T-cell (primary cell): ENCODE results near the gene KANSL1. TPM values are rescaled to one million over a fixed set of nuclear protein-coding genes. Genes with fewer than 3 reads are reported as not detected.
A peak's percentile ranks its signal among the peaks of the same experiment; 100 is the strongest.

ENCODE experiments used
- ATAC-seq, 4 experiments: fragments of 200-7000 bp in 3 of 4; fragments of 150-1000 bp in 1 of 4; cut with Tn5 transposase; replicated peaks in 1 of 4; 1 replicate in 3 of 4; 2 replicates in 1 of 4; pipeline ENCODE4 v1.10.0; 2021; ENCODE audit warnings: moderate library complexity in 3 of 4, mild to moderate bottlenecking in 2 of 4, moderate number of reproducible peaks in 1 of 4
- CTCF ChIA-PET, 2 donors: fragments of 300-600 bp; sonication (Branson Sonifier 250); formaldehyde crosslinking; loops; one replicate each; lab custom pipeline; 2022; ENCODE audit warnings: antibody characterized with exemption in 2 of 2; lab: Charles Lee
- POLR2A ChIA-PET, 2 donors: fragments of 300-600 bp; sonication (Branson Sonifier 250); formaldehyde crosslinking; loops; one replicate each; lab custom pipeline; 2022; ENCODE audit warnings: antibody characterized with exemption in 2 of 2; lab: Charles Lee
- DNase-seq, 35 experiments: peaks; one replicate each; pipeline versions ENCODE4 v3.0.0 to v3.0.0-alpha.2; 2013 to 2023
- H3K27ac ChIP-seq: one replicate; pipeline ENCODE4 v1.5.1; 2013; ENCODE audit warnings: low read length
- H3K27me3 ChIP-seq, 2 experiments: replicated peaks in 1 of 2; 1 replicate in 1 of 2; 2 replicates in 1 of 2; pipeline versions ENCODE4 v1.6.1 to v1.7.0; 2013; ENCODE audit warnings: low read length in 1 of 2, mixed read lengths in 1 of 2; ENCODE audit not compliant: control insufficient read depth in 2 of 2, insufficient read depth in 2 of 2; ENCODE audit errors: extremely low read depth in 1 of 2
- H3K36me3 ChIP-seq, 2 donors: 1 replicate in 1 of 2; 2 replicates in 1 of 2; pipeline versions ENCODE4 v1.6.1 to v1.7.0; 2013; ENCODE audit warnings: low read length in 1 of 2; ENCODE audit not compliant: control insufficient read depth in 2 of 2, insufficient read depth in 1 of 2; ENCODE audit errors: extremely low read depth in 1 of 2
- H3K4me1 ChIP-seq, 2 experiments: 1 replicate in 1 of 2; 2 replicates in 1 of 2; pipeline versions ENCODE4 v1.6.1 to v1.7.0; 2013; ENCODE audit warnings: low read length in 2 of 2, mixed read lengths in 1 of 2; ENCODE audit not compliant: insufficient read depth in 2 of 2, control insufficient read depth in 1 of 2; ENCODE audit errors: extremely low read depth in 1 of 2
- H3K4me3 ChIP-seq, 2 donors: 1 replicate in 1 of 2; 2 replicates in 1 of 2; pipeline versions ENCODE4 v1.5.1 to v1.7.0; 2013; ENCODE audit warnings: mild to moderate bottlenecking in 2 of 2, low read length in 1 of 2, moderate library complexity in 1 of 2; ENCODE audit not compliant: control insufficient read depth in 1 of 2; ENCODE audit errors: extremely low read depth in 1 of 2
- H3K9me3 ChIP-seq: 2 replicates; pipeline ENCODE4 v1.7.0; 2013
- H3K27ac Mint-ChIP-seq, 2 donors: one replicate each; pipeline ENCODE4 v1.8.0; 2020 to 2021; ENCODE audit warnings: mild to moderate bottlenecking in 2 of 2, mixed read lengths in 2 of 2
- H3K27me3 Mint-ChIP-seq, 2 donors: one replicate each; pipeline ENCODE4 v1.8.0; 2021 to 2022; ENCODE audit warnings: mixed read lengths in 2 of 2
- H3K36me3 Mint-ChIP-seq: one replicate; pipeline ENCODE4 v1.8.0; 2021; ENCODE audit warnings: mixed read lengths
- H3K4me1 Mint-ChIP-seq, 3 donors: one replicate each; pipeline ENCODE4 v1.8.0; 2020 to 2022; ENCODE audit warnings: mixed read lengths in 3 of 3, mild to moderate bottlenecking in 1 of 3
- H3K4me3 Mint-ChIP-seq, 3 donors: one replicate each; pipeline ENCODE4 v1.8.0; 2020 to 2022; ENCODE audit warnings: mild to moderate bottlenecking in 3 of 3, mixed read lengths in 3 of 3, moderate library complexity in 3 of 3
- H3K9me3 Mint-ChIP-seq, 3 donors: one replicate each; pipeline ENCODE4 v1.8.0; 2020 to 2022; ENCODE audit warnings: mixed read lengths in 3 of 3
- WGBS: methylation state at CpG from one replicate; pipeline ENCODE4 v1.1.5; 2013; ENCODE audit warnings: missing lambda C conversion rate; ENCODE audit not compliant: insufficient coverage; 5-methylcytosine and 5-hydroxymethylcytosine counted together
- total RNA-seq, 35 experiments: library from RNA in 6 of 35; stranded (reverse) in 6 of 35; fragments of 120-200 nt in 1 of 35; gene quantifications; one replicate each; pipeline versions ENCODE4 v1.2.1 to v1.2.4 and lab custom pipeline; 2013 to 2026

KANSL1 gene
- total RNA-seq, 5 donors from 2014 or later (not counting 1 experiment from before 2014, with no cell fraction given): 113 to 301 (median 160) TPM

DNA sequence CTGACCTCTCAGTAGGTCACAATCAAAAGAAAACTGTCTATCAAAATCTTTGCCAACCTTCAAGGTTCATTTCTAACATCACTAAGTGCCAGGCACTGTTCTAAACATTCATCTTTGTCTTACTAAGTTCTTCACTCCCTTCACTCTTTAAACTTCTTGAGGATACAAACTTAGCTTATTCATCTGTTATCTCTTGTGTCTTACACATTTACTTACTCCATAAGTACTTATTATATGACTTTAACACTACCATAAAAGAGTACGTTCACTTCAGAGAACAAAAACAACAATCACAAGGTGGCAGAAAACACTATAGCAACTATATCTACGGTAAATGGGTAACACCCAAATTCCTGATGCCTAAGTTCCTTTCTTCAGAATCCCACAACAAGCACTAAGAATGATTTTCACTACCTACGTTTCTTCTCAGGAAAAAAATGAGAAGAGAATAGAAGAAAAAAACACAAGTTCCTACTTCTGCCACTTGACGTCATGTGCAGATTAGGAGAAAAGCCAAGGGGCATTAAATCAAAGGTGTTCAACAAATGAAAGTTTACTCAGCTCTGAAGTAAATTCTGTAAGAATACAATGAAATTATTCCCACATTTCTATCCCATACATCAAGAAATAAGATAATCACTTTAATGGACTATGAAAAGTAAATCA is 29.2 kb downstream of the KANSL1 start:
- H3K36me3 ChIP-seq: peaks cover 0 to 4% of the 10 kb centered on the region in 2 donors
- no peak overlapping the region for H3K27ac ChIP-seq
- peak overlapping the region; percentile 3 to 22 (median 4) for H3K4me3 Mint-ChIP-seq
- H3K36me3 Mint-ChIP-seq: peaks cover 35% of the 10 kb centered on the region
- no peaks in the 10 kb centered on the region for H3K9me3 Mint-ChIP-seq
- H3K9me3 ChIP-seq: no peaks in the 10 kb centered on the region
- ChIA-PET CTCF (interaction anchor here (0.9 to 3.1 kb wide), 9 partner anchors 9 to 120 kb away, joined by 3 to 16 read pairs (median 6); partner anchors contain the start of gene KANSL1 (in 1 of the 2)), POLR2A (interaction anchor here (0.6 to 1.4 kb wide), 6 partner anchors 10 to 969 kb away, joined by 3 read pairs; no protein-coding TSS in a partner anchor)
- DNase-seq (no peak), ATAC-seq (no peak)
- 71% methylated on average over 1 of the region's 4 CpGs for WGBS
- H3K27me3 Mint-ChIP-seq: no peaks in the 10 kb centered on the region
- H3K27me3 ChIP-seq: no peaks in the 10 kb centered on the region
- H3K4me3 ChIP-seq: no peak overlapping the region
- H3K4me1 Mint-ChIP-seq: peaks cover 82 to 92% (median 89%) of the 10 kb centered on the region in 3 donors
- peak overlapping the region; percentile 33 to 42 for H3K27ac Mint-ChIP-seq
- peaks cover 26 to 64% of the 10 kb centered on the region in 2 experiments for H3K4me1 ChIP-seq

DNA sequence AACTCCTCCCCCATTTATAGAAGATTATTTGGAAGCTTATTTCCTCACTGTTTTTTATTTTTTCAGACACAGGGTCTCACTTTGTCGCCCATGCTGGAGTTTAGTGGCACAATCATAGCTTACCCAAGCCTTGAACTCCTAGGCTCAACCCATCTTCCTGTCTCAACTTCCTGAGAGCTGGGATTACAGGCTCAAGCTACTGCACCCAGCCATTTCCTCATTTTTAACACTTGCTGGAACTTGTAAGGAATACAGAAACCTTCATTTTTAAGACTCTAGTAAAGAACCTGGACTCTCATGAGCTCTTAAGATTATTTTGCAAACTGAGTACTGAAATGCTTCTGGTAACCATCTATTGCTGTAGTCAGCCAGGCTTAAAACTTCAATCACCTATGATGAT is 29.9 kb downstream of the KANSL1 start:
- Histone ChIP-seq H3K4me1 (peaks cover 34 to 59% of the 10 kb centered on the region in 2 experiments), H3K27me3 (no peaks in the 10 kb centered on the region), H3K9me3 (no peaks in the 10 kb centered on the region), H3K4me3 (no peak overlapping the region), H3K27ac (no peak overlapping the region), H3K36me3 (peaks cover 0 to under 1% of the 10 kb centered on the region in 2 donors)
- ATAC-seq (no peak), DNase-seq (no peak)
- POLR2A ChIA-PET: interaction anchor here in 1 of 2 donors (0.9 to 1.4 kb wide), 2 partner anchors 18 to 24 kb away, joined by 3 read pairs; no protein-coding TSS in a partner anchor
- Mint-ChIP-seq H3K27me3 (no peaks in the 10 kb centered on the region), H3K4me1 (peaks cover 84 to 92% (median 90%) of the 10 kb centered on the region in 3 donors), H3K9me3 (no peaks in the 10 kb centered on the region), H3K4me3 (peak overlapping the region in 2 of 3 donors; percentile 3 to 4), H3K27ac (peak overlapping the region in 1 of 2 donors; percentile 9), H3K36me3 (peaks cover 33% of the 10 kb centered on the region)
- CTCF ChIA-PET: interaction anchor here (0.6 to 3.1 kb wide), 10 partner anchors 10 to 416 kb away, joined by 3 to 16 read pairs (median 5); partner anchors contain the start of gene KANSL1 (in 1 of the 2)
- WGBS: no CpG with 5 or more reads among the region's 1 CpG

DNA sequence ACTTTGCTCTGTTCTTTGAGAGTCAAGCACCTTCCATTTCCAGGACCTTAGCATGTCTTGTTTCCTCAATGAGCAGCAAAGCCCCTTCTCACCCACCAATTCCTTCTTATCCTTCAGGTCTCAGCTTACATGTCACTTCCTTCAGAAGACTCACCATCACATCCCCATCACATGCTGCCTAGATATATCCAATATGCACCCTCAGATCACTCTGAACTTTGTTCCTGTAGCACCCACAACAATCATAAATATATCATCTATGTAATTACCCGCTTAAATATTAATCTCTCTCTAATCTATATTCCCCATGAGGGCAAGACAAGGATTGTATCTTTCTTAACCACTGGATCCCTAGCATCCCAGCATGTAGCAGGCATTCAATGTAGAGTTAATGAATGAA is 30.4 kb downstream of the KANSL1 start:
- Histone ChIP-seq H3K9me3 (no peaks in the 10 kb centered on the region), H3K4me3 (no peak overlapping the region), H3K27ac (no peak overlapping the region), H3K27me3 (no peaks in the 10 kb centered on the region), H3K36me3 (no peaks in the 10 kb centered on the region), H3K4me1 (peaks cover 36 to 59% of the 10 kb centered on the region in 2 experiments)
- WGBS: no CpG with 5 or more reads among the region's 1 CpG
- Mint-ChIP-seq H3K4me1 (peaks cover 81 to 91% (median 89%) of the 10 kb centered on the region in 3 donors), H3K27ac (peak overlapping the region in 1 of 2 donors; percentile 48), H3K9me3 (no peaks in the 10 kb centered on the region), H3K36me3 (peaks cover 31% of the 10 kb centered on the region), H3K4me3 (peak overlapping the region in 1 of 3 donors; percentile 3), H3K27me3 (no peaks in the 10 kb centered on the region)
- ChIA-PET CTCF (interaction anchor here (0.6 to 3.1 kb wide), 10 partner anchors 10 to 416 kb away, joined by 3 to 16 read pairs (median 6); partner anchors contain the start of gene KANSL1 (in 2 of the 2)), POLR2A (interaction anchor here (0.6 to 1.4 kb wide), 3 partner anchors 18 to 708 kb away, joined by 3 to 7 read pairs (median 3); no protein-coding TSS in a partner anchor)
- DNase-seq (no peak), ATAC-seq (peak in 1 of 4 experiments; percentile 13)

DNA sequence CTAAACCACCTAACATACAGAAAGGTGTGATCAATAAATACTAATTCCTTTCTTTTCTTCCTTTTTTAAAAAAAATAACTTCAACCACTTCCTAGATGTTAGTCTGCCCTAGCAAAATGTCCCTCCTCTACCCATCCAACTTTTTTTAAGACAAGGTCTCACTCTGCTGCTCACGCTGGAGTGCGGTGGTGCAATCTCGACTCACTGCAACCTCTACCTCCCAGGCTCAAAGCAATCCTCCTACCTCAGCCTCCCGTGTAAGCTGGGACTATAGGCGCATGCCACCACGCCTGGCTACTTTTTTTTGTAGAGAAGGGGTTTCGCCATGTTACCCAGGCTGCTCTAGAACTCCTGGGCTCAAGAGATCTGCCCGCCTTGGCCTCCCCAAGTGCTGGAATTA is 33.1 kb downstream of the KANSL1 start:
- ChIA-PET CTCF (interaction anchor here in 1 of 2 donors (0.8 to 2.2 kb wide), 5 partner anchors 15 to 52 kb away, joined by 3 to 9 read pairs (median 4); partner anchors contain the start of gene KANSL1), POLR2A (interaction anchor here (0.5 to 1.0 kb wide), 3 partner anchors 9 to 28 kb away, joined by 3 to 6 read pairs (median 3); no protein-coding TSS in a partner anchor)
- Histone ChIP-seq H3K9me3 (no peaks in the 10 kb centered on the region), H3K36me3 (no peaks in the 10 kb centered on the region), H3K4me3 (no peak overlapping the region), H3K4me1 (peaks cover 44 to 63% of the 10 kb centered on the region in 2 experiments), H3K27me3 (no peaks in the 10 kb centered on the region), H3K27ac (no peak overlapping the region)
- Mint-ChIP-seq H3K4me1 (peaks cover 94 to 98% (median 95%) of the 10 kb centered on the region in 3 donors), H3K36me3 (peaks cover 28% of the 10 kb centered on the region), H3K27ac (peak overlapping the region in 1 of 2 donors; percentile 56), H3K27me3 (no peaks in the 10 kb centered on the region), H3K4me3 (peak overlapping the region in 1 of 3 donors; percentile 54), H3K9me3 (no peaks in the 10 kb centered on the region)
- DNase-seq (no peak), ATAC-seq (no peak)
- WGBS: 100% methylated on average over 2 of the region's 8 CpGs

DNA sequence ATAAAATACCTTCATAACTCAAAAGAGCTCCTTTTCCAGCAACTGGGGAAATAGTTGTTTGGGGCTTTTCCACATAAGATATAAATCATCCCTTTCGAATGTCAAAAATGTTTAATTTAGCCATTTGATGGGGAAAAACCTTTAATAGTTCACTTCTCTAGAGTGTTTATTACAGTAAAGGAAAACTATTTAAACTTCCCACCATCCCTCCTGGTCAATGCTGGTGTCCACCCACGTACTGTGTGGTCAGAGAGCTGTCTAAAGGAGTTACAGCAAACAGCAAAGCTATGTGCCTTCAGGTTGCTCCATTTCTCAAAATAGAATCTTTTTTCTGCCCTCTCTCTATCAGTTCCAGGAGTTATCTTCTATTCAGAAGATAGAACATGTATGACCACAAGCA is 33.5 kb downstream of the KANSL1 start:
- Histone ChIP-seq H3K9me3 (no peaks in the 10 kb centered on the region), H3K4me3 (no peak overlapping the region), H3K4me1 (peaks cover 44 to 67% of the 10 kb centered on the region in 2 experiments), H3K27ac (no peak overlapping the region), H3K27me3 (no peaks in the 10 kb centered on the region), H3K36me3 (no peaks in the 10 kb centered on the region)
- no peaks in the 10 kb centered on the region for H3K27me3 Mint-ChIP-seq
- H3K9me3 Mint-ChIP-seq: no peaks in the 10 kb centered on the region
- ATAC-seq: no peak
- WGBS: no CpG with 5 or more reads among the region's 2 CpGs
- ChIA-PET POLR2A (interaction anchor here (0.5 to 1.5 kb wide), 4 partner anchors 9 to 106 kb away, joined by 3 to 6 read pairs (median 4); no protein-coding TSS in a partner anchor), CTCF (interaction anchor here in 1 of 2 donors (1.0 to 2.2 kb wide), 3 partner anchors 14 to 53 kb away, joined by 4 to 9 read pairs (median 5); no protein-coding TSS in a partner anchor)
- no peak for DNase-seq
- peak overlapping the region; percentile 40 to 61 for H3K27ac Mint-ChIP-seq
- H3K4me3 Mint-ChIP-seq: peak overlapping the region in 1 of 3 donors; percentile 54
- peaks cover 25% of the 10 kb centered on the region for H3K36me3 Mint-ChIP-seq
- H3K4me1 Mint-ChIP-seq: peaks cover 94 to 98% (median 94%) of the 10 kb centered on the region in 3 donors
